ENCODE results near the gene IMP4.

Gene IMP4

DNA sequence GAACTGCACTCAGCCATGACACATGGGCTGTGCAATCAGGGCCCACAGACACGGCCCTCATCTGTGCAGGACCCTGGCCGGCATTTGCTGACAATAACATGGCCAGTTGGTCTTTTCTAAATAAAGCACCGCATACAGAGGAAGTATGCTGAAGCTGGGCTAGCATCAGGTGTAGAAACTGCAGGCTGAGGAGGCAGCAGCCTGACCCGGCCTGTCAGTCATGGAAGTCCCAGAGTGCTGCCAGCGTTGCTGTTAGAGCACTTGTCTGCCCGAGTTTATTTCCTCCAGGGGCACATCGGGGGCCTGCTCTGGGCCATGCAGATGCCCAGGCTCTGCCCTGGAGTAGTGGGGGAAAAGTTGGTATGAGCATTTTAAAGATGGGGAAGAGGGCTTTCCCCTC lies 9.0 kb downstream of the IMP4 start:
- CTCF ChIA-PET = interaction anchor here (2.2 kb wide), 1 partner anchor 21 kb away, joined by 6 read pairs; no protein-coding TSS in a partner anchor
- POLR2A ChIA-PET = interaction anchor here (0.7 kb wide), 1 partner anchor 9 kb away, joined by 3 read pairs; the partner anchor contains the start of gene IMP4
- DNase-seq (ENCODE audit: low read depth, low spot score) = no peak
- TF ChIP-seq CTCF (IDR thresholded peaks at IDR 0.05; ENCODE audit: insufficient read depth, low read length, missing control alignments) = no peak
- no peak overlapping the region for H3K4me3 ChIP-seq (ENCODE audit: low read depth, low read length)

GRCh38 chr2:130352237-130352636 lies 9.5 kb downstream of the IMP4 start:
- H3K4me3 ChIP-seq (ENCODE audit: low read depth, low read length) = no peak overlapping the region
- no peak for DNase-seq (ENCODE audit: low read depth, low spot score)
- ChIA-PET POLR2A (interaction anchor here (0.7 kb wide), 1 partner anchor 10 kb away, joined by 3 read pairs; the partner anchor contains the start of gene IMP4), CTCF (interaction anchor here (2.2 kb wide), 1 partner anchor 21 kb away, joined by 6 read pairs; no protein-coding TSS in a partner anchor)
- no peak for TF ChIP-seq CTCF (IDR thresholded peaks at IDR 0.05; ENCODE audit: insufficient read depth, low read length, missing control alignments)

DNA sequence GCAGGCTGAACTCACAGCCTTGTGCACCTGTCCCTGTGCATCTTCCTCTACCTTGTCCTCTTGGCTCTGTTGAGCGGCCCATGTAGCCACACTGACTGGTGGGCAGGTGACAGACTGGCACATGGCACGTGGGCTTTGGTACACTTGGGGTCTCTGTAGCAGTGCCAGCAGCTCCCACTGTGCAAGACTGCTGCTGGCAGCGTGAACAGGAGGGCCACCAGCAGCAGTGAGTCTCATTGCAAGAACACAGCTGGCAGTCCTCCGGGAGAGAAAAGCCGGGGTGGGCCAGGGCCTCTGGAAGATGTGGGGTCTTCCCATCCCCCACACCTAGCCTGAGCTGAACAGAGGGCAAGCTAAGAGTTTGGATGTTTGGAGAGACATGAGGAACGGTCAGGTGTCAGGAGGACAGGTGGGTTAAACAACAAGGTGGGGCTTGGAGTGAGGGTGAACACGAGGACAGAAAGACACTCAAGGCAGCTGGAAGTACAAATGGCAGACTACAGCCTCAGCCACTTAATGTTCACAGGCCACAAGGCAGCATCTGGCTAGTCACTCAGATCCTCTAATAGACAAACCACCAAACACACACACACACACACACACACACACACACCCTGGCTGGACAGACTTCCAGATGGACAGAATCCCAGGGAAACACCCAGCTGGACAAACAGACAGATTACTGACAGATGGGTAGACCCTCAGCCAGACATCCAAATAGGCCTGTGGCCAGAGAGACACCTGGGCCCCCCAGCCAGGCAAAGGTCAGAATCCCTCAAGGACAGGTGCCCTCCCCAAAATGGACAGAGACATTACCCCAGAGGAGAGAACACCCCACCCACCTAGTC lies 10.8 kb downstream of the IMP4 start:
- DNase-seq (ENCODE audit: low read depth, low spot score) = no peak
- ChIA-PET CTCF (interaction anchor here (1.2 to 4.9 kb wide), 4 partner anchors 9 to 20 kb away, joined by 3 to 39 read pairs (median 18); partner anchors contain the start of gene IMP4), POLR2A (interaction anchor here (2.7 kb wide), 1 partner anchor 11 kb away, joined by 17 read pairs; the partner anchor contains the start of gene IMP4)
- TF ChIP-seq CTCF (IDR thresholded peaks at IDR 0.05; ENCODE audit: insufficient read depth, low read length, missing control alignments) = no peak
- no peak overlapping the region for H3K4me3 ChIP-seq (ENCODE audit: low read depth, low read length)

DNA sequence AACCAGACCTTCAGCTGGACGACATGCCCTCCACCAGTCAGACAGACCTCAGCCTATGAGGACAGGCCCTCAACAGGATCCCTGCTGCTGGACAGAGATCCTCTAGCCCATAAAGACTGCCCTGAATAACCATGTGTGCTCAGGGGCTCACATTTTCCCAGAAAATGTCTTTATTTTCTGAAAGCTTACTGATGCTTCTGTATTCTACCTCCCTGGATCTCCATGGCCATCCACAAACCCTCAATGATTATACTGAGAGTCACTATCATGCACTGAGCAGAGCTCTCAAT lies 11.4 kb downstream of the IMP4 start:
- ChIA-PET CTCF (interaction anchor here (1.2 to 4.9 kb wide), 4 partner anchors 9 to 19 kb away, joined by 3 to 39 read pairs (median 18); partner anchors contain the start of gene IMP4), POLR2A (interaction anchor here (2.7 kb wide), 1 partner anchor 12 kb away, joined by 17 read pairs; the partner anchor contains the start of gene IMP4)
- no peak for DNase-seq (ENCODE audit: low read depth, low spot score)
- TF ChIP-seq CTCF (IDR thresholded peaks at IDR 0.05; ENCODE audit: insufficient read depth, low read length, missing control alignments) = no peak
- no peak overlapping the region for H3K4me3 ChIP-seq (ENCODE audit: low read depth, low read length)

GRCh38 chr2:130355172-130355577 lies 12.5 kb downstream of the IMP4 start:
- H3K4me3 ChIP-seq (ENCODE audit: low read depth, low read length) = peak overlapping the region; percentile 67
- ChIA-PET CTCF (interaction anchor here (1.0 to 4.9 kb wide), 6 partner anchors 11 to 21 kb away, joined by 3 to 39 read pairs (median 9); partner anchors contain the start of gene IMP4), POLR2A (interaction anchor here (2.7 kb wide), 1 partner anchor 13 kb away, joined by 17 read pairs; the partner anchor contains the start of gene IMP4)
- no peak for DNase-seq (ENCODE audit: low read depth, low spot score)
- no peak for TF ChIP-seq CTCF (IDR thresholded peaks at IDR 0.05; ENCODE audit: insufficient read depth, low read length, missing control alignments)
